Neuronal stem cell (in vitro differentiated cells): ENCODE results near the gene TTC29.

ENCODE experiments used
- DNase-seq: peaks from one replicate; pipeline ENCODE4 v3.0.0-alpha.2; 2013; ENCODE audit warnings: low spot score
- H2AFZ ChIP-seq: one replicate; pipeline ENCODE4 v1.6.1; 2013; ENCODE audit warnings: mild to moderate bottlenecking, low read length, inconsistent platforms
- H2AK5ac ChIP-seq: 2 replicates; pipeline ENCODE4 v1.6.1; 2013; ENCODE audit warnings: low read depth, mild to moderate bottlenecking, inconsistent platforms, low read length, moderate library complexity, mixed read lengths
- H2BK120ac ChIP-seq: 2 replicates; pipeline ENCODE4 v1.6.1; 2013; ENCODE audit warnings: low read depth, mild to moderate bottlenecking, inconsistent platforms, low read length, moderate library complexity, mixed read lengths
- H2BK12ac ChIP-seq: one replicate; pipeline ENCODE4 v1.6.1; 2013; ENCODE audit warnings: low read length, inconsistent platforms
- H2BK15ac ChIP-seq: 2 replicates; pipeline ENCODE4 v1.6.1; 2013; ENCODE audit warnings: mild to moderate bottlenecking, low read length, inconsistent platforms, mixed read lengths
- H2BK5ac ChIP-seq: one replicate; pipeline ENCODE4 v1.6.1; 2013; ENCODE audit warnings: inconsistent platforms, mild to moderate bottlenecking, low read length, moderate library complexity
- H3K14ac ChIP-seq: one replicate; pipeline ENCODE4 v1.6.1; 2013; ENCODE audit warnings: low read length, inconsistent platforms
- H3K18ac ChIP-seq: 2 replicates; pipeline ENCODE4 v1.6.1; 2013; ENCODE audit warnings: low read length, inconsistent platforms
- H3K23ac ChIP-seq: 2 replicates; pipeline ENCODE4 v1.6.1; 2013; ENCODE audit warnings: low read depth, mild to moderate bottlenecking, mixed read lengths, low read length, inconsistent platforms; ENCODE audit not compliant: poor library complexity
- H3K27ac ChIP-seq: replicated peaks from 3 replicates; pipeline ENCODE4 v1.5.1; 2013; ENCODE audit warnings: low read length, inconsistent platforms
- H3K27me3 ChIP-seq, 3 experiments: 2 replicates each; pipeline ENCODE4 v1.6.1; 2013; ENCODE audit warnings: low read length in 3 of 3, mild to moderate bottlenecking in 2 of 3, inconsistent platforms in 1 of 3, low read depth in 1 of 3, mixed read lengths in 1 of 3, moderate library complexity in 1 of 3; ENCODE audit not compliant: control insufficient read depth in 3 of 3, insufficient read depth in 3 of 3
- H3K36me3 ChIP-seq, 2 donors: replicated peaks in 1 of 2; 2 replicates each; pipeline ENCODE4 v1.6.1; 2013; ENCODE audit warnings: low read length in 2 of 2; ENCODE audit not compliant: control insufficient read depth in 2 of 2, insufficient read depth in 2 of 2
- H3K4ac ChIP-seq: 2 replicates; pipeline ENCODE4 v1.6.1; 2013; ENCODE audit warnings: inconsistent platforms, mild to moderate bottlenecking, low read length, moderate library complexity
- H3K4me1 ChIP-seq, 2 donors: 1 replicate in 1 of 2; 2 replicates in 1 of 2; pipeline ENCODE4 v1.6.1; 2013; ENCODE audit warnings: low read length in 2 of 2, low read depth in 1 of 2; ENCODE audit not compliant: control insufficient read depth in 2 of 2, insufficient read depth in 1 of 2
- H3K4me2 ChIP-seq: one replicate; pipeline ENCODE4 v1.6.1; 2013; ENCODE audit warnings: mild to moderate bottlenecking, low read length, inconsistent platforms; ENCODE audit not compliant: insufficient read depth, poor library complexity, severe bottlenecking
- H3K4me3 ChIP-seq, 2 donors: 2 replicates each; pipeline ENCODE4 v1.5.1; 2013; ENCODE audit warnings: low read length in 2 of 2, mild to moderate bottlenecking in 2 of 2, inconsistent platforms in 1 of 2, moderate library complexity in 1 of 2
- H3K79me1 ChIP-seq: one replicate; pipeline ENCODE4 v1.6.1; 2013; ENCODE audit warnings: low read depth, mild to moderate bottlenecking, inconsistent platforms, low read length, moderate library complexity
- H3K9ac ChIP-seq: one replicate; pipeline ENCODE4 v1.6.1; 2013; ENCODE audit warnings: mild to moderate bottlenecking, low read depth, low read length, inconsistent platforms; ENCODE audit not compliant: poor library complexity
- H3K9me3 ChIP-seq, 2 donors: replicated peaks in 1 of 2; 2 replicates each; pipeline versions ENCODE3 to v1.6.1; 2013; ENCODE audit warnings: low read length in 2 of 2, mild to moderate bottlenecking in 2 of 2, inconsistent platforms in 1 of 2, low read depth in 1 of 2, mixed read lengths in 1 of 2, moderate library complexity in 1 of 2; ENCODE audit not compliant: control insufficient read depth in 2 of 2, insufficient read depth in 1 of 2
- H4K8ac ChIP-seq: one replicate; pipeline ENCODE4 v1.6.1; 2013; ENCODE audit warnings: low read depth, mild to moderate bottlenecking, inconsistent platforms, low read length, moderate library complexity
- H4K91ac ChIP-seq: one replicate; pipeline ENCODE4 v1.6.1; 2013; ENCODE audit warnings: low read length, low read depth, mild to moderate bottlenecking, inconsistent platforms; ENCODE audit not compliant: poor library complexity
- WGBS, 2 donors: extraction: QIAGEN DNeasy Blood & Tissue Kit; methylation state at CpG; one replicate each; pipeline ENCODE4 v1.1.7; 2013; ENCODE audit warnings: missing lambda C conversion rate in 2 of 2, mixed read lengths in 1 of 2; ENCODE audit not compliant: insufficient read length in 2 of 2, insufficient replicate concordance in 1 of 2; ENCODE audit errors: extremely low coverage in 2 of 2; 5-methylcytosine and 5-hydroxymethylcytosine counted together

Gene TTC29

GRCh38 chr4:146842876-146843275, 102.8 kb downstream of the TTC29 start:
- Histone ChIP-seq H3K4me3 (no peak overlapping the region), H2AK5ac (no peak overlapping the region), H3K4me1 (peaks cover 0 to 3% of the 10 kb centered on the region in 2 donors), H3K36me3 (no peaks in the 10 kb centered on the region), H3K27ac (no peak overlapping the region), H3K4me2 (no peak overlapping the region), H2BK120ac (no peak overlapping the region), H3K18ac (no peak overlapping the region), H3K14ac (no peak overlapping the region), H2BK15ac (no peak overlapping the region), H4K91ac (no peak overlapping the region), H3K9me3 (no peaks in the 10 kb centered on the region), H3K79me1 (no peaks in the 10 kb centered on the region), H3K4ac (no peak overlapping the region), H3K23ac (no peak overlapping the region), H2AFZ (no peak overlapping the region), H2BK5ac (no peak overlapping the region), H3K27me3 (no peaks in the 10 kb centered on the region), H4K8ac (no peak overlapping the region), H3K9ac (no peak overlapping the region), H2BK12ac (no peak overlapping the region)
- WGBS, 2 donors: no CpG with 5 or more reads among the region's 1 CpG
- no peak for DNase-seq

DNA sequence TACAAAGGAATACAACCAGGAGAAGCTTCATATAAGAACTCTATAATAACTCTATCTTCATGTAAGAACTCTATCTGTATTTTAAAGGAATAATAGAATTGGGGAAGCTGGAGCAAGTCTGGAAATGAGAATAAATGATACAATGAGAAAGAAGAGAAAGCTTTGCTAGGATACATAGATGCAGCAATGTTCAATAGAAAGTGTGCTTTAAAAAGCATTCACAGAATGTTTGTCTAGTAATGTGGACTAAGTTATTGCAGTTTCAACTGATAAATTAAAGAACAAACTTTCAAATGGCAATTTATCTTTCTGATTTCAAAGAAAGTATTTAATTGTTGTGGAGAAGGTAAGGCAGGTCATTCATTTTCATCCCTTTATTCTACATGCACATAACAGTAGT, 104.9 kb downstream of the TTC29 start:
- Histone ChIP-seq H3K18ac (no peak overlapping the region), H3K4me3 (no peak overlapping the region), H4K91ac (no peak overlapping the region), H2AFZ (no peak overlapping the region), H3K27me3 (no peaks in the 10 kb centered on the region), H2BK12ac (no peak overlapping the region), H2BK15ac (no peak overlapping the region), H3K79me1 (no peaks in the 10 kb centered on the region), H2BK5ac (no peak overlapping the region), H3K27ac (no peak overlapping the region), H3K4me2 (no peak overlapping the region), H2AK5ac (no peak overlapping the region), H3K9me3 (no peaks in the 10 kb centered on the region), H4K8ac (no peak overlapping the region), H3K4me1 (peaks cover 0 to 3% of the 10 kb centered on the region in 2 donors), H3K23ac (no peak overlapping the region), H2BK120ac (no peak overlapping the region), H3K9ac (no peak overlapping the region), H3K36me3 (no peaks in the 10 kb centered on the region), H3K14ac (no peak overlapping the region), H3K4ac (no peak overlapping the region)
- no peak for DNase-seq

DNA sequence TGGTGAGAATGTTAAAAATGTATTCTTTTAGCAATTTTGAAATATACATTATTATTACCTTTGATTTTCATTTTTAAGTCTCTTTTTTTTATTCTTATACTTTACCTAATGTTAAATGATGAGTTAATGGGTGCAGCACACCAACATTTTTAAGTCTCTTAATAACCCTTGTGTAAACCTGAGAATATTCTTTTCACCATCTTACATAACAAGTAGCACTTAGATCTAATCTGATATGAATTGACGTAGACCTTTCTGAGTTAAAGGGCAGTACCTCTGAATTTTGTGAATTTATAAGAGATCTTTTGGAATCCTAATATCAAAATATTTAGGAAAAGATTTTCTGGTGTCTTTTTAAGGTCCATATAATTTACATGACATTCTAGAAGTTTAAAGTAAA, 110.6 kb downstream of the TTC29 start:
- no peak overlapping the region for H3K4me3 ChIP-seq
- no peak overlapping the region for H3K18ac ChIP-seq
- no peak overlapping the region for H2AFZ ChIP-seq
- no peaks in the 10 kb centered on the region for H3K4me1 ChIP-seq
- H3K4me2 ChIP-seq: no peak overlapping the region
- no peak overlapping the region for H2BK12ac ChIP-seq
- no peak overlapping the region for H3K23ac ChIP-seq
- DNase-seq: no peak
- H4K91ac ChIP-seq: no peak overlapping the region
- WGBS, 2 donors: no CpG with 5 or more reads among the region's 1 CpG
- H3K79me1 ChIP-seq: no peaks in the 10 kb centered on the region
- H4K8ac ChIP-seq: no peak overlapping the region
- no peak overlapping the region for H2AK5ac ChIP-seq
- H3K27ac ChIP-seq: no peak overlapping the region
- H3K9me3 ChIP-seq: no peaks in the 10 kb centered on the region
- no peak overlapping the region for H2BK120ac ChIP-seq
- no peak overlapping the region for H2BK5ac ChIP-seq
- H2BK15ac ChIP-seq: no peak overlapping the region
- no peak overlapping the region for H3K14ac ChIP-seq
- no peak overlapping the region for H3K9ac ChIP-seq
- H3K36me3 ChIP-seq: no peaks in the 10 kb centered on the region
- no peaks in the 10 kb centered on the region for H3K27me3 ChIP-seq
- H3K4ac ChIP-seq: no peak overlapping the region

DNA sequence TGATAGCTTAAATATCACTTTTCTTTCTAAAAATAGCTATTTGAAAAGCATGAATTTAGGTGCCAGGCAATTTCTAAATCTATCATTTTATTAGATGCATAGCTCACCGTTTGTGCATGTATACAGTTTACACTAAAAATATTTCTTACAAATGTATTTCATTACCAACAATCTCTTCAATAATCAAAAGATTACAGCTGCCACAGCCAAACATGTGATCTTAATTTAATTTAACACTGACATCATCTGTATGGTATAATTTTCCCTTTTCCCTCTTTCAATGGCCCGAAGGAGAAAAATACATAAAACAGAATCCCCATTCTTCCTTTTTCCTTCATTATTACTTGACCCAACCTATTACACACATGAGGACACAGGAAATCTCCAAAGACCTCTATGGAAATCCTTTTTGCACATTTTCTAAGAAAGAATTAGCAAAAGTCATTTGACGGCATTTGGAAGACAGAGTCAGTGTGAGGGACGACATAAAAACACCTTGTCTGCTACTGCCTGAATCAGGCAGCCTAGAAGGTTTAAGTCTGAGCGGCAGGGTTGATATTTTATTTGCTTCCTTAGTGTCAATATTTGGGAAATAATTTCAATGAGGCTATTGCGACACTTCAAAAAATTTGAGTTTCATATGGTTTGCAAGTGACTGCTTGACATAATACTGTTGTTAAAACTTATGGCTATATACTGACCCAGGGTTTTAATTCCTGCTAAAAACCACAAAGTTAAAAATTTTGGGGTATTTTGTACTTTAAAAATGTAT, 111.2 kb downstream of the TTC29 start:
- Histone ChIP-seq H2BK5ac (no peak overlapping the region), H3K9ac (no peak overlapping the region), H3K4me2 (no peak overlapping the region), H2AK5ac (no peak overlapping the region), H2AFZ (no peak overlapping the region), H3K4ac (no peak overlapping the region), H2BK15ac (no peak overlapping the region), H4K8ac (no peak overlapping the region), H3K4me3 (no peak overlapping the region), H3K18ac (no peak overlapping the region), H3K79me1 (no peaks in the 10 kb centered on the region), H3K9me3 (no peaks in the 10 kb centered on the region), H2BK120ac (no peak overlapping the region), H4K91ac (no peak overlapping the region), H3K36me3 (no peaks in the 10 kb centered on the region), H3K27ac (no peak overlapping the region), H3K14ac (no peak overlapping the region), H3K23ac (no peak overlapping the region), H3K4me1 (no peaks in the 10 kb centered on the region), H3K27me3 (no peaks in the 10 kb centered on the region), H2BK12ac (no peak overlapping the region)
- no CpG with 5 or more reads among the region's 6 CpGs for WGBS, 2 donors
- no peak for DNase-seq
